GM11168 (cell line): Measurements from ENCODE around the gene GAREM2.

Experiments
- in situ Hi-C: fragments of 300-500 bp; cut with MboI; formaldehyde crosslinking; loops from one replicate; pipeline ENCODE4 v1.12.0; 2022; ENCODE audit warnings: low sequenced_read_pairs; ENCODE audit not compliant: unreplicated experiment

The GAREM2 gene

DNA sequence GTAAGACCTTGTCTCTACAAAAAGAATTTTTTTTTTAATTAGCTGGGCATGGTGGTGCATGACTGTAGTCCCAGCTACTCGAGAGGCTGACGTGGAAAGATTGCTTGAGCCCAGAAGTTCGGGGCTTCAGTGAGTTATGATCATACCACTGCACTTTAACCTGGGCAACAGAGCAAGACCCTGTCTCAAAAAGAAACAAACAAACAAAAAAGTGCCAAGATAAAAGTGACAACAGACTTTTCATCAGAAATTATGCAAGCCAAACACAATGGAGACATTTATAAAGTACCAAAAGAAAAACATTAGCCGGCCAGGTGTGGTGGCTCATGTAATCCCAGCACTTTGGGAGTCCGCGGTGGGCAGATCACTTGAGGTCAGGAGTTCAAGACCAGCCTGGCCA is 44.8 kb downstream of the GAREM2 start:
- in situ Hi-C loops = no loop called here

DNA sequence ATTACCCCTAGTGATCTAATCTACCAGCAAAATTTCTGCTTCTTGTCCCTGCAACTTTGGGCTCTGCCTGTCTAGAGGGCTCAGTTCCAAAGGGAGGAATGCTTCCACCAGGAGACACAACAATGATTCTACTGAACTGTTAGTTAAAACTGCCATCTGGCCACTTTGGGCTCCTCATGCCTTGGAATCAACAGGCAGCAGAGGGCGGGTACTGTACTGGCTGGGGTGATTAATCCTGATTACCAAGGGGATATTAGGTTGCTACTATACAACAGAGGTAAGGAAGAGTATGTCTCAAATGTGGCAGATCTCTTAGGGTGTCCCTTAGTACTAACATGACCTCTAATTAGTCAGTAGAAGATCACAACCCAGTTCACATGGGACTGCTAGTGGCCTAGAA is 50.1 kb downstream of the GAREM2 start:
- in situ Hi-C loops = no loop called here

DNA sequence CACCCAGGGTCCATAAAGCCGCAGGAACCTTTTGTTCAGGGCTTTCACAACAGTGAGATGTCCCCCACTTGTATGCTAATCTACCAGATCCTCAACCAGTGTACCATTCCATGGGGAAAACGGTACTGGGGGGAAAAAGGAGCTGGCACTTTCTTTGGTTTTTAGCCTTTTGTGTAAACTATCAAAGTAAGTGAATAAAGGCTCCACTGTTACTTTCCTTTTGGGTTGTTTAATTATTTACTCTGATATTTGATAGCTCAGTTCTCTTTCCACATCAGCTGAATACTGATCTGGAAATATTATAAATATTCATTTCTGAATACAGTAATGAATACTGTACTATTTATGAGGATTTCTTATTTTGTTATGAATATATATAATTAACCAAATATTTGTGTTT is 51.2 kb downstream of the GAREM2 start:
- in situ Hi-C loops = no loop called here

DNA sequence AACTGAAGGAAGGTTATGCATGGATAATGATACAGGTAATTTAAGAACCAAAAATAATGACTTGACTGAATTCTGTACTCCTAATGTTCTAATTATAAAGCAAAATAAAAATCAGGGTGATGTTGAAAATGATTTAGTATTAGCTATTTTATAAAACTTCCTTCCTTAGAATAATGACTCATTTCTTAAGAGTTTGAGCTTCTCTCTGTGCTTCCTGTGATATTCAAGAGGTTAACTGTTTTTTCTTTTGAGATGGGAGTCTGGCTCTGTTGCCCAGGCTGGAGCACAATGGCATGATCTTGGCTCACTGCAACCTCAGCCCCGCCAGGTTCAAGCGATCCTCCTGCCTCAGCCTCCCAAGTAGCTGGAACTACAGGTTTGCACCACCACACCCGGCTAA is 56.7 kb downstream of the GAREM2 start:
- in situ Hi-C loops = no loop called here

DNA sequence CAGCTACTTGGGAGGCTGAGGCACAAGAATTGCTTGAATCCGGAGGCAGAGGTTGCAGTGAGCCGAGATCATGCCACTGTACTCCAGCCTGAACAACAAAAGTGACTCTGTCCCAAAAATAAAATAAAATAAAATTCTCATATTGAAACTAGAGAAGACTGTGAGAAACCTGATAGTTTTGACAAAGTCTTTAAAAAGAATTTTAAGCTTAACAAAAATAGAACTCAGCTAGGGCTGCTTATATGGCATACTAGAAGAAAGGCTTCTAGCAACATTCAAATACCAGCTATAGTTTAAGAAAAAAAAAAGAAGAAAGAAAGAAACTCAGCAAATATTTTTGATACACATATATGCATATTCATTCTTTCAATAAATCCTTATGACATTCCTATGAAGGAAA is 57.9 kb downstream of the GAREM2 start:
- in situ Hi-C loops = no loop called here

DNA sequence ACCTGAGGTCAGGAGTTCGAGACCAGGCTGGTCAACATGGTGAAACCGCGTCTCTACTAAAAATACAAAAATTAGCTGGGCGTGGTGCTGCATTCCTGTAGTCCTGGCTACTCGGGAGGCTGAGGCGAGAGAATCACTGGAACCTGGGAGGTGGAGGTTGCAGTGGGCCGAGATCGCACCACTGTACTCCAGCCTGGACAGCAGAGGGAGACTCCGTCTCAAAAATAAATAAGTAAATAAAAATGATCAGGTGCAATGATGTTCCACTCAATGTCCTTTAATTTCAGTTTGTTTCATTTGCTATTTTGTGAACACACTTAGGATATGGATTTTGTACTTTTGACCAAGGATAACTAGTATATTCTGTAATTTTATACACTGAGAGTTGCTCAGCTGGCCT is 62.2 kb downstream of the GAREM2 start:
- in situ Hi-C loops = no loop called here

DNA sequence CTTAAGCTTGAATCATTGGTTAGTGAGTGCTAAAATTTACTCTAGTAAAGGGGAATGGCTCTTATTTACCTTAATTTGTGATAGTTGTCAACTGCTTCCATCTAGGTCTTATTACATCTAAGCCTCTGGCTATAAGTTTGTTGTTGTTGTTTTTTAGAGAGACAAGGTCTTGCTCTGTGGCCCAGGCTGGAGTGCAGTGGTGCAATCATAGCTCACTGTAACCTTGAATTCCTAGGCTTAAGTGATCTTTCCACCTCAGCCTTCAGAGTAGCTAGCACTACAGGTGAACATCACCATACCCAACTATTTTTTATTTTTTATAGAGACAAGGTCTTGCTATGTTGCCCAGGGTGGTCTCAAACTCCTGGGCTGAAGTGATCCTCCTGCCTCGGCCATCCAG is 65.0 kb downstream of the GAREM2 start:
- in situ Hi-C loops = no loop called here

DNA sequence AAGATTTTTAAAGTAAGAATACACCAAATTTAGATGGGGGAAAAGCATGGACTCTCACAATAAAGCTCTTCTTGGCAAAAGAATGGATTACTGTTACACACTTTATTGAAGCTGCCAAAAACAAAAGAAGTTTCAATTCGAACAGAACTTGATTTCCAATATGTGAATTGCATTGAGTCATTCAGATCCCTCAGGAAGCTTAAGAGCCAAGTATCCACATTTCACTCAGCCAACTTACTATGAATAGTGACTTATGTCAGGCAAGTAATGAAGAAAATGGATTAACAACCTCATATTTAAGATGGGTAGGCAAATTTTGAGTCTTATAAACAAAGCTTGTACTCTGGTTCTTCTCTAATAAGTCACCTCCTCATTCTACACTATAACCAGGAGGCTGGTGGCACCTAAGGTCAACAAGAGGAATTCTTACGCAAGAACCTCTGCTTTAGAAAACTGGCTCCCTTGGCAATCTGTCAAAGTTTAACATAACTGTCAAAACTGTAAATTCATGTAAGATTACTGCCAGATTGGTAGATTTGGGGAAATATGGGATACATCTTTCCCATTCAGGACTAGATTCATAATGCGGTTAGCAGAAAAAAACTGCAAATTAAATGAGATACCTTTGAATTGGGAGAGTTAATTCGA is 65.5 kb downstream of the GAREM2 start:
- in situ Hi-C loops = no loop called here
